Endothelial cell of umbilical vein (primary cell): ENCODE results near the gene PPIA. TPM values are rescaled to one million over a fixed set of nuclear protein-coding genes. Genes with fewer than 3 reads are reported as not detected.
"Not testable (repeated sequence)": the region's sequence is repeated elsewhere in the genome, so short reads cannot be mapped to it uniquely, and the experiment has no call there.

Source experiments
- BruUV-seq: library from RNA; stranded (reverse); fragments of 400-500 nt; replicated peaks from 2 replicates; lab custom pipeline; 2021; lab: Mats Ljungman, UMichigan
- CTCF ChIA-PET: fragments of 300-600, 350-600 bp; sonication (Branson Sonifier 250); formaldehyde crosslinking; loops from one replicate; lab custom pipeline; 2021; ENCODE audit warnings: antibody characterized with exemption, inconsistent platforms; lab: Charles Lee
- POLR2A ChIA-PET: fragments of 300-600, 350-600 bp; sonication (Branson Sonifier 250); formaldehyde crosslinking; loops from one replicate; lab custom pipeline; 2021; ENCODE audit warnings: antibody characterized with exemption, inconsistent platforms; lab: Charles Lee
- DNase-seq: peaks from one replicate; pipeline ENCODE4 v3.0.0-alpha.2; 2011; ENCODE audit warnings: low read depth, low spot score
- FAIRE-seq: peaks from 2 replicates; lab custom pipeline; 2011; peaks lifted over from hg19 to GRCh38; lab: Jason Lieb, UNC
- H2AFZ ChIP-seq: 2 replicates; pipeline ENCODE4 v1.6.0; 2012; ENCODE audit warnings: low read depth, low read length, control low read depth, inconsistent platforms
- H3K27ac ChIP-seq: 2 replicates; pipeline ENCODE4 v1.5.1; 2011; ENCODE audit warnings: low read depth, mild to moderate bottlenecking, control low read depth, low read length, moderate library complexity; ENCODE audit not compliant: insufficient read depth
- H3K27me3 ChIP-seq, 2 experiments: 2 replicates each; pipeline versions ENCODE4 v1.6.0 to v1.6.1; 2011; ENCODE audit warnings: low read length in 2 of 2, mixed read lengths in 1 of 2; ENCODE audit not compliant: control insufficient read depth in 2 of 2, insufficient read depth in 2 of 2
- H3K36me3 ChIP-seq, 2 experiments: 2 replicates in 1 of 2; 3 replicates in 1 of 2; pipeline ENCODE4 v1.5.1; 2011; ENCODE audit warnings: low read length in 2 of 2, mild to moderate bottlenecking in 1 of 2, moderate library complexity in 1 of 2; ENCODE audit not compliant: control insufficient read depth in 2 of 2, insufficient read depth in 2 of 2; ENCODE audit errors: extremely low read depth in 1 of 2
- H3K4me1 ChIP-seq: 3 replicates; pipeline ENCODE4 v1.5.1; 2011; ENCODE audit warnings: mild to moderate bottlenecking, low read length; ENCODE audit not compliant: control insufficient read depth, insufficient read depth; ENCODE audit errors: extremely low read depth
- H3K4me2 ChIP-seq: 2 replicates; pipeline ENCODE4 v1.6.1; 2011; ENCODE audit warnings: low read length, control low read depth, mixed read lengths; ENCODE audit not compliant: insufficient read depth
- H3K4me3 ChIP-seq, 3 experiments: fragments of 200-600 bp in 1 of 3; sonication (generic), shearing (Covaris generic) in 1 of 3; replicated peaks in 1 of 3; 2 replicates each; pipeline ENCODE4 v1.5.1; 2011 to 2016; ENCODE audit warnings: control low read depth in 3 of 3, low read length in 3 of 3, mild to moderate bottlenecking in 2 of 3, inconsistent platforms in 1 of 3, low read depth in 1 of 3, moderate library complexity in 1 of 3; ENCODE audit not compliant: insufficient read depth in 1 of 3
- H3K79me2 ChIP-seq: 2 replicates; pipeline ENCODE4 v1.6.0; 2012; ENCODE audit warnings: low read length, inconsistent platforms; ENCODE audit not compliant: control insufficient read depth, insufficient read depth
- H3K9ac ChIP-seq: replicated peaks from 2 replicates; pipeline ENCODE3; 2011; ENCODE audit warnings: low read length, control low read depth; ENCODE audit not compliant: insufficient read depth; ENCODE audit errors: extremely low read depth
- H3K9me1 ChIP-seq: replicated peaks from 3 replicates; pipeline ENCODE4 v1.6.0; 2011; ENCODE audit warnings: mild to moderate bottlenecking, low read length; ENCODE audit not compliant: control insufficient read depth, insufficient read depth; ENCODE audit errors: extremely low read depth
- H3K9me3 ChIP-seq: replicated peaks from 2 replicates; pipeline ENCODE4 v1.5.1; 2012; ENCODE audit warnings: low read length, inconsistent platforms; ENCODE audit not compliant: control insufficient read depth, insufficient read depth
- H4K20me1 ChIP-seq: replicated peaks from 2 replicates; pipeline ENCODE3; 2011; ENCODE audit warnings: mild to moderate bottlenecking, low read length; ENCODE audit not compliant: control insufficient read depth, insufficient read depth; ENCODE audit errors: extremely low read depth
- EZH2 ChIP-seq: IDR thresholded peaks from 2 replicates; pipeline ENCODE4 v1.6.1; 2012; ENCODE audit warnings: borderline replicate concordance, low read depth, mild to moderate bottlenecking, moderate library complexity, low read length, inconsistent platforms; ENCODE audit not compliant: severe bottlenecking
- FOS ChIP-seq: IDR thresholded peaks from 2 replicates; pipeline ENCODE4 v1.6.1; 2011; ENCODE audit warnings: mild to moderate bottlenecking, low read length, moderate library complexity, borderline replicate concordance; ENCODE audit not compliant: insufficient read depth
- GATA2 ChIP-seq: IDR thresholded peaks from 2 replicates; pipeline ENCODE4 v1.7.0; 2011; ENCODE audit warnings: low read depth, mild to moderate bottlenecking, moderate library complexity, mixed read lengths, low read length; ENCODE audit not compliant: insufficient read length, insufficient read depth
- JUN ChIP-seq: IDR thresholded peaks from 2 replicates; pipeline ENCODE4 v1.6.1; 2011; ENCODE audit warnings: borderline replicate concordance, low read depth; ENCODE audit not compliant: insufficient read length, insufficient read depth
- MYC ChIP-seq: IDR thresholded peaks from one replicate; pipeline ENCODE4 v1.6.1; 2011; ENCODE audit warnings: mild to moderate bottlenecking, low read depth, low read length
- POLR2A ChIP-seq: IDR thresholded peaks from 2 replicates; pipeline ENCODE4 v1.6.1; 2012; ENCODE audit warnings: low read depth, mild to moderate bottlenecking, control low read depth, low read length
- POLR2AphosphoS5 ChIP-seq: IDR thresholded peaks from 2 replicates; pipeline ENCODE4 v1.6.1; 2012; ENCODE audit warnings: low read depth, mild to moderate bottlenecking, control low read depth, low read length, moderate library complexity; ENCODE audit not compliant: insufficient read depth
- dilution Hi-C: fragments of 300-500 bp; cut with MboI; formaldehyde crosslinking; loops from one replicate; pipeline ENCODE4 v1.15.0; 2019; ENCODE audit warnings: low sequenced_read_pairs; ENCODE audit not compliant: extremely low pct_ligation_motif_present
- intact Hi-C: fragments of 100-400 bp; cut with micrococcal nuclease; formaldehyde crosslinking; loops from one replicate; pipeline ENCODE4 v1.10.0; 2022
- polyA plus RNA-seq, 4 experiments: library from polyadenylated mRNA; depleted of rRNA in 3 of 4; stranded (reverse) in 3 of 4; unstranded in 1 of 4; fragments of >200 nt; gene quantifications; 2 replicates each; pipeline versions ENCODE4 v1.2.1 to v1.2.3, GENCODE V29; 2011 to 2012; ENCODE audit warnings: missing spikeins in 1 of 4
- total RNA-seq: library from RNA; stranded (reverse); gene quantifications from 2 replicates; pipeline ENCODE4 v1.2.3, GENCODE V29; 2021
- TF ChIP-seq, protein P1 (sequence below), 2 donors: IDR thresholded peaks; 1 replicate in 1 of 2; 2 replicates in 1 of 2; pipeline ENCODE4 v1.5.1; 2011; ENCODE audit warnings: low read length in 2 of 2, mild to moderate bottlenecking in 2 of 2, moderate library complexity in 2 of 2, control low read depth in 1 of 2, inconsistent platforms in 1 of 2, low read depth in 1 of 2; ENCODE audit not compliant: insufficient read depth in 1 of 2; ENCODE audit errors: extremely low read depth in 1 of 2
- TF ChIP-seq, protein P2 (sequence below): IDR thresholded peaks from 2 replicates; pipeline ENCODE4 v1.6.1; 2011; ENCODE audit not compliant: insufficient read depth, insufficient read length

PPIA gene
- total and polyA plus RNA-seq, 2 donors (not counting 3 experiments of a cell fraction or from before 2014, with no cell fraction given) = 2,602 to 5,159 TPM

DNA sequence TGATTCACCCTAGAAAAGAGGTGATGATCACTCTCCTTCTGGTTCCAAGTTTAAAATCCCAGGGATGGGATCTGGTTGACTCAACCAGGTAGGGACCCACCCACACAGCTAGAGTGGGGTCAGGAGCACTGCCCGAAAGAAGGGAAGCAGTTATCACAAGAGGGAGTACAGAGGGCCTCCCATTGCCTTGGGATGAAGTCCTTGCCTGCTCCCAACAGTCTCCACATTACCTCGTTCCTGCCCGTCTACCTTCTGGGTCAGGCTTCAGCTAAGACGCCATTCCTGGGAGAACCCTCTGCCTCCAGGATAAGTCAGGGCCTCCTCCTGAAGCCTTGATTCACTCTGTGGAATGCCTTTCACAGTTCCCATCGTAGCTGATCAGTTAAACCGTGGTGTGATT is 24.0 kb upstream of the PPIA start:
- no peak for TF ChIP-seq EZH2
- intact Hi-C loops (no loop called here), dilution Hi-C loops (no loop called here)
- no peak for FAIRE-seq
- H3K4me2 ChIP-seq = no peak overlapping the region
- H3K4me3 ChIP-seq = no peak overlapping the region
- H3K9ac ChIP-seq = no peak overlapping the region
- H3K27ac ChIP-seq = no peak overlapping the region
- no TSS peak for BruUV-seq
- no peaks in the 10 kb centered on the region for H3K27me3 ChIP-seq
- peaks cover 0 to 3% of the 10 kb centered on the region in 2 experiments for H3K36me3 ChIP-seq
- H3K9me3 ChIP-seq = no peaks in the 10 kb centered on the region
- H3K79me2 ChIP-seq = no peaks in the 10 kb centered on the region
- CTCF ChIA-PET = no interaction called here
- POLR2A ChIA-PET = no interaction called here
- DNase-seq = no peak
- no peaks in the 10 kb centered on the region for H4K20me1 ChIP-seq
- H2AFZ ChIP-seq = no peak overlapping the region
- no peaks in the 10 kb centered on the region for H3K4me1 ChIP-seq
- no peaks in the 10 kb centered on the region for H3K9me1 ChIP-seq

DNA sequence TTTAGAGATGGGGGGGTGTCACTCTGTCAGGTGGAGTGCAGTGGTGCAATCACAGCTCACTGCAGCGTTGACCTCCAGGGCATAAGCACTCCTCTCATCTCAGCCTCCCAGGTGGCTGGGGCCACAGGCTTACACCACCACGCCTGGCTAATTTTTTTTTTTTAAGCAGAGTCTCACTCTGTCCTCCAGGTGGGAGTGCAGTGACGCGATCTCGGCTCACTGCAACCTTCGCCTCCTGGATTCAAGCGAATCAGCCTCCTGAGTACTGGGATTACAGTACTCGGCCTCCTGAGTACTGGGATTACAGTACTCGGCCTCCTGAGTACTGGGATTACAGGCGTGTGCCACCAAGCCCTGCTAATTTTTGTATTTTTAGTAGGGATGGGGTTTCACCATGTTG is 23.6 kb upstream of the PPIA start:
- DNase-seq (no peak), FAIRE-seq (no peak)
- H4K20me1 ChIP-seq = no peaks in the 10 kb centered on the region
- no peak overlapping the region for H3K9ac ChIP-seq
- ChIA-PET CTCF (interaction anchor here (0.5 kb wide), 1 partner anchor 15 kb away, joined by 3 read pairs; no protein-coding TSS in a partner anchor), POLR2A (no interaction called here)
- H3K9me3 ChIP-seq = no peaks in the 10 kb centered on the region
- dilution Hi-C loops (no loop called here), intact Hi-C loops (no loop called here)
- no peaks in the 10 kb centered on the region for H3K27me3 ChIP-seq
- no peaks in the 10 kb centered on the region for H3K9me1 ChIP-seq
- H3K4me2 ChIP-seq = no peak overlapping the region
- TF ChIP-seq, protein P1, sequence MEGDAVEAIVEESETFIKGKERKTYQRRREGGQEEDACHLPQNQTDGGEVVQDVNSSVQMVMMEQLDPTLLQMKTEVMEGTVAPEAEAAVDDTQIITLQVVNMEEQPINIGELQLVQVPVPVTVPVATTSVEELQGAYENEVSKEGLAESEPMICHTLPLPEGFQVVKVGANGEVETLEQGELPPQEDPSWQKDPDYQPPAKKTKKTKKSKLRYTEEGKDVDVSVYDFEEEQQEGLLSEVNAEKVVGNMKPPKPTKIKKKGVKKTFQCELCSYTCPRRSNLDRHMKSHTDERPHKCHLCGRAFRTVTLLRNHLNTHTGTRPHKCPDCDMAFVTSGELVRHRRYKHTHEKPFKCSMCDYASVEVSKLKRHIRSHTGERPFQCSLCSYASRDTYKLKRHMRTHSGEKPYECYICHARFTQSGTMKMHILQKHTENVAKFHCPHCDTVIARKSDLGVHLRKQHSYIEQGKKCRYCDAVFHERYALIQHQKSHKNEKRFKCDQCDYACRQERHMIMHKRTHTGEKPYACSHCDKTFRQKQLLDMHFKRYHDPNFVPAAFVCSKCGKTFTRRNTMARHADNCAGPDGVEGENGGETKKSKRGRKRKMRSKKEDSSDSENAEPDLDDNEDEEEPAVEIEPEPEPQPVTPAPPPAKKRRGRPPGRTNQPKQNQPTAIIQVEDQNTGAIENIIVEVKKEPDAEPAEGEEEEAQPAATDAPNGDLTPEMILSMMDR (IDR thresholded peaks at IDR 0.05; ENCODE audit: extremely low read depth in 1 of 2, insufficient read depth in 1 of 2, low read depth in 1 of 2, low read length in 2 of 2) = no peak
- TF ChIP-seq GATA2 = no peak
- TF ChIP-seq EZH2 = no peak
- no peak for TF ChIP-seq MYC
- TF ChIP-seq POLR2AphosphoS5 = no peak
- TF ChIP-seq FOS = no peak
- TF ChIP-seq POLR2A = no peak
- no peak for TF ChIP-seq JUN
- TF ChIP-seq, protein P2, sequence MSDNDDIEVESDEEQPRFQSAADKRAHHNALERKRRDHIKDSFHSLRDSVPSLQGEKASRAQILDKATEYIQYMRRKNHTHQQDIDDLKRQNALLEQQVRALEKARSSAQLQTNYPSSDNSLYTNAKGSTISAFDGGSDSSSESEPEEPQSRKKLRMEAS = no peak
- no peak overlapping the region for H2AFZ ChIP-seq
- no peaks in the 10 kb centered on the region for H3K36me3 ChIP-seq
- no peaks in the 10 kb centered on the region for H3K79me2 ChIP-seq
- BruUV-seq = no TSS peak
- no peak overlapping the region for H3K4me3 ChIP-seq
- H3K4me1 ChIP-seq = no peaks in the 10 kb centered on the region
- no peak overlapping the region for H3K27ac ChIP-seq

DNA sequence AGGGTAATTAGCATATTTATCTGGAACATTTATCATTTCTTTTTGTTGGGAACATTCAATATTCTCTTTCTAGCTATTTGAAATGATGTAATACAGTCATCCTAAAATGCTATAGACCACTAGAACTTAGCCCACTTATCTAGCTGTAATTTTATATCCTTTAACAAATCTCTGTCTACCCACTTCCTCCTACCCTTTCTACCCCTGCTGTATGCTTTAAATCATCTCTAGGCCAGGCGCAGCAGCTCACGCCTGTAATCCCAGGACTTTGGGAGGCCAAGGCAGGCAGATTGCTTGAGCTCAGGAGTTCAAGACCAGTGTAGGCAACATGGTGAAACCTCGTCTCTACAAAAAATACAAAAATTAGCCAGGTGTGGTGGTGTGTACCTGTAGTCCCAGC is 22.0 kb upstream of the PPIA start:
- H3K36me3 ChIP-seq, H2AFZ ChIP-seq, H3K4me3 ChIP-seq, intact Hi-C loops, H3K79me2 ChIP-seq, H3K4me2 ChIP-seq, FAIRE-seq, H3K4me1 ChIP-seq, POLR2A ChIA-PET, dilution Hi-C loops, H3K27me3 ChIP-seq, H4K20me1 ChIP-seq, H3K27ac ChIP-seq, H3K9me1 ChIP-seq, BruUV-seq, CTCF ChIA-PET, H3K9me3 ChIP-seq, DNase-seq, H3K9ac ChIP-seq: not testable (repeated sequence)
